ENCODE results near the gene SPEG. TPM values are rescaled to one million over a fixed set of nuclear protein-coding genes. Genes with fewer than 3 reads are reported as not detected.

The SPEG gene
- total and polyA plus RNA-seq, 2 of the 13 experiments (the other 11 are each of a cell fraction or from before 2014, with no cell fraction given): 0.18 to 0.24 TPM

DNA sequence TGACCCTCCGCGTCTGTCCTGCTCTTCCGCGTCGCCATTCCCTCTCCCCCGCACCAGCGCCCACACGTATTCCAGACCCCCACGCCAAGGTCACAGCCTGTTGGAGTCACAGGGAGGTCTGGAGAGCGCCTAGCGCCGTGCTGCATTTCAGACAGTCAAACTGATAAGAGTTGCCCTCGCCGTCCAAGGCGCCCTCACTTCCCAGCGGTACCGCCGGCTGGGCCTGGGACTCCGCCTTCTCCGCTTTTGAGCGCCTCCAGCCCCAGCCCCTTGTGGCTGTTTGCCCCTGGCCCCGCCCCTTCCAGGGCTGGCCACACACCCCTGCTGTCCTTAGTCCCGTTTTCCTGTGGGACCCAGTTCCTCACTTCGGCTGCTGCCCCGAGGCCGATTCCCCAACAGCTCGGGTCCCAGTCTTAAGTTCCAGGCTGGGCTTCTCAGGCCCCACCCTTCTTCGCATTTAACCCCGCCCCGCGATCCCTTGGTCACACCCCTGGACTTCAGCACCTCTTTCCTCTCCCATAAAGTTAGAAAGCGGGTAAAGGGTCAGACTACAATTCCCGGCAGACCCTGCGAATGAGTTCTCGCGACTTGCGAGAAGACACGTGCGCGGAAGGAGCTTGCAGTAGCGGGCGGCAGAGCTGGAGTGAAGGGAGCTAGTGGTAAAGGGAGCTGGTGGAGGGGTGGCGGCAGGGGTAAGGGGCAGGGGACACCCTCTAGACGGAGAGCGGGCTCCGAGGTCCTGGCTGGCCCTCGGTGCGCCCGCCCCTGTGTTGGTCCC lies 63.8 kb downstream of the SPEG start, which contains the start of gene GMPPA (continued):
- TF ChIP-seq MAX (IDR thresholded peaks at IDR 0.05): peak; percentile 83
- TF ChIP-seq TAF1 (CRISPR knock-in tag; IDR thresholded peaks at IDR 0.05): peak; percentile 67; the same call in 1 of the 2 replicates
- peak; percentile 22; the same call in 1 of the 2 replicates for TF ChIP-seq STAT5B (CRISPR knock-in tag; IDR thresholded peaks at IDR 0.05)
- peak; percentile 46 for TF ChIP-seq HOXA5 (CRISPR knock-in tag; IDR thresholded peaks at IDR 0.05)
- TF ChIP-seq ESRRA (CRISPR knock-in tag; IDR thresholded peaks at IDR 0.05; ENCODE audit: low read depth): no peak; the same call in 1 of the 2 replicates
- TF ChIP-seq BRD4 (CRISPR knock-in tag; IDR thresholded peaks at IDR 0.05): 0 out of 2 replicates have a peak, but pooled peaks have one; percentile 48
- no peak for TF ChIP-seq ZNF83 (CRISPR knock-in tag; IDR thresholded peaks at IDR 0.05; ENCODE audit: borderline replicate concordance)
- TF ChIP-seq, protein P1, sequence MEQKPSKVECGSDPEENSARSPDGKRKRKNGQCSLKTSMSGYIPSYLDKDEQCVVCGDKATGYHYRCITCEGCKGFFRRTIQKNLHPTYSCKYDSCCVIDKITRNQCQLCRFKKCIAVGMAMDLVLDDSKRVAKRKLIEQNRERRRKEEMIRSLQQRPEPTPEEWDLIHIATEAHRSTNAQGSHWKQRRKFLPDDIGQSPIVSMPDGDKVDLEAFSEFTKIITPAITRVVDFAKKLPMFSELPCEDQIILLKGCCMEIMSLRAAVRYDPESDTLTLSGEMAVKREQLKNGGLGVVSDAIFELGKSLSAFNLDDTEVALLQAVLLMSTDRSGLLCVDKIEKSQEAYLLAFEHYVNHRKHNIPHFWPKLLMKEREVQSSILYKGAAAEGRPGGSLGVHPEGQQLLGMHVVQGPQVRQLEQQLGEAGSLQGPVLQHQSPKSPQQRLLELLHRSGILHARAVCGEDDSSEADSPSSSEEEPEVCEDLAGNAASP (CRISPR knock-in tag; IDR thresholded peaks at IDR 0.05; ENCODE audit: borderline replicate concordance): no peak; the same call in 1 of the 2 replicates
- TF ChIP-seq SALL1 (CRISPR knock-in tag; IDR thresholded peaks at IDR 0.05): peak; percentile 50
- no peak for TF ChIP-seq KDM6A (CRISPR knock-in tag; IDR thresholded peaks at IDR 0.05; ENCODE audit: low read depth)
- 0 out of 2 replicates have a peak, but pooled peaks have one; percentile 5 for TF ChIP-seq ZNF629 (CRISPR knock-in tag; conservative IDR thresholded peaks at IDR 0.05)
- TF ChIP-seq TFE3 (CRISPR knock-in tag; IDR thresholded peaks at IDR 0.05): peak; percentile 69
- TF ChIP-seq KAT7 (CRISPR knock-in tag; IDR thresholded peaks at IDR 0.05; ENCODE audit: borderline replicate concordance): no peak
- peak; percentile 97 for TF ChIP-seq HCFC1 (IDR thresholded peaks at IDR 0.05; ENCODE audit: low read depth, low read length)
- TF ChIP-seq, protein P2, sequence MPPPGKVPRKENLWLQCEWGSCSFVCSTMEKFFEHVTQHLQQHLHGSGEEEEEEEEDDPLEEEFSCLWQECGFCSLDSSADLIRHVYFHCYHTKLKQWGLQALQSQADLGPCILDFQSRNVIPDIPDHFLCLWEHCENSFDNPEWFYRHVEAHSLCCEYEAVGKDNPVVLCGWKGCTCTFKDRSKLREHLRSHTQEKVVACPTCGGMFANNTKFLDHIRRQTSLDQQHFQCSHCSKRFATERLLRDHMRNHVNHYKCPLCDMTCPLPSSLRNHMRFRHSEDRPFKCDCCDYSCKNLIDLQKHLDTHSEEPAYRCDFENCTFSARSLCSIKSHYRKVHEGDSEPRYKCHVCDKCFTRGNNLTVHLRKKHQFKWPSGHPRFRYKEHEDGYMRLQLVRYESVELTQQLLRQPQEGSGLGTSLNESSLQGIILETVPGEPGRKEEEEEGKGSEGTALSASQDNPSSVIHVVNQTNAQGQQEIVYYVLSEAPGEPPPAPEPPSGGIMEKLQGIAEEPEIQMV (CRISPR knock-in tag; IDR thresholded peaks at IDR 0.05; ENCODE audit: low read depth): no peak
- peak; percentile 86 for TF ChIP-seq KAT8 (CRISPR knock-in tag; IDR thresholded peaks at IDR 0.05)
- no peak for TF ChIP-seq MYNN (CRISPR knock-in tag; IDR thresholded peaks at IDR 0.05; ENCODE audit: low read depth)
- TF ChIP-seq CAMTA2 (CRISPR knock-in tag; IDR thresholded peaks at IDR 0.05; ENCODE audit: borderline replicate concordance): peak; percentile 92
- TF ChIP-seq DNMT1 (CRISPR knock-in tag; IDR thresholded peaks at IDR 0.05): peak; percentile 35; the same call in 1 of the 2 replicates
- peak; percentile 83; the same call in 1 of the 2 replicates for TF ChIP-seq YEATS2 (CRISPR knock-in tag; IDR thresholded peaks at IDR 0.05; ENCODE audit: borderline replicate concordance)
- TF ChIP-seq ZNF639 (CRISPR knock-in tag; conservative IDR thresholded peaks at IDR 0.05): 0 out of 2 replicates have a peak, but pooled peaks have one; percentile 12
- TF ChIP-seq, protein P3, sequence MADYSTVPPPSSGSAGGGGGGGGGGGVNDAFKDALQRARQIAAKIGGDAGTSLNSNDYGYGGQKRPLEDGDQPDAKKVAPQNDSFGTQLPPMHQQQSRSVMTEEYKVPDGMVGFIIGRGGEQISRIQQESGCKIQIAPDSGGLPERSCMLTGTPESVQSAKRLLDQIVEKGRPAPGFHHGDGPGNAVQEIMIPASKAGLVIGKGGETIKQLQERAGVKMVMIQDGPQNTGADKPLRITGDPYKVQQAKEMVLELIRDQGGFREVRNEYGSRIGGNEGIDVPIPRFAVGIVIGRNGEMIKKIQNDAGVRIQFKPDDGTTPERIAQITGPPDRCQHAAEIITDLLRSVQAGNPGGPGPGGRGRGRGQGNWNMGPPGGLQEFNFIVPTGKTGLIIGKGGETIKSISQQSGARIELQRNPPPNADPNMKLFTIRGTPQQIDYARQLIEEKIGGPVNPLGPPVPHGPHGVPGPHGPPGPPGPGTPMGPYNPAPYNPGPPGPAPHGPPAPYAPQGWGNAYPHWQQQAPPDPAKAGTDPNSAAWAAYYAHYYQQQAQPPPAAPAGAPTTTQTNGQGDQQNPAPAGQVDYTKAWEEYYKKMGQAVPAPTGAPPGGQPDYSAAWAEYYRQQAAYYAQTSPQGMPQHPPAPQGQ (CRISPR knock-in tag; IDR thresholded peaks at IDR 0.05; ENCODE audit: borderline replicate concordance): no peak
